Measurements from ENCODE around the gene SERPINA5. TPM values are rescaled to one million over a fixed set of nuclear protein-coding genes. Genes with fewer than 3 reads are reported as not detected.
"Not testable (repeated sequence)": the region's sequence is repeated elsewhere in the genome, so short reads cannot be mapped to it uniquely, and the experiment has no call there.

Gene SERPINA5
- total RNA-seq, 1 donor from 2014 or later = 15.5 TPM

- peak; percentile 97 for DNase-seq (ENCODE audit: low read depth)
Observed at GRCh38 chr14:94575730-94576585, 5.3 kb upstream of the SERPINA5 start.

- DNase-seq (ENCODE audit: low read depth) = not testable (repeated sequence)
Observed at GRCh38 chr14:94577472-94577871, 3.8 kb upstream of the SERPINA5 start.

- DNase-seq (ENCODE audit: low read depth) = no peak
Observed at GRCh38 chr14:94578712-94579111, 2.5 kb upstream of the SERPINA5 start.

- DNase-seq (ENCODE audit: low read depth) = no peak
Observed at GRCh38 chr14:94582199-94582750, 1.0 kb downstream of the SERPINA5 start.

- DNase-seq (ENCODE audit: low read depth) = no peak
Observed at GRCh38 chr14:94582851-94583250, 1.6 kb downstream of the SERPINA5 start.

- no peak for DNase-seq (ENCODE audit: low read depth)
Observed at GRCh38 chr14:94583557-94583956, 2.3 kb downstream of the SERPINA5 start.

- no peak for DNase-seq (ENCODE audit: low read depth)
Observed at GRCh38 chr14:94584591-94585280, 3.5 kb downstream of the SERPINA5 start.

- no peak for DNase-seq (ENCODE audit: low read depth)
Observed at GRCh38 chr14:94586635-94587034, 5.4 kb downstream of the SERPINA5 start.

- no peak for DNase-seq (ENCODE audit: low read depth)
Observed at GRCh38 chr14:94588311-94588710, 7.1 kb downstream of the SERPINA5 start.

- no peak for DNase-seq (ENCODE audit: low read depth)
Observed at GRCh38 chr14:94591073-94591472, 9.8 kb downstream of the SERPINA5 start.

GRCh38 chr14:94591871-94592270, 10.6 kb downstream of the SERPINA5 start:
- DNase-seq (ENCODE audit: low read depth) = no peak

GRCh38 chr14:94592457-94592856, 11.2 kb downstream of the SERPINA5 start:
- no peak for DNase-seq (ENCODE audit: low read depth)

- DNase-seq (ENCODE audit: low read depth) = no peak
Observed at GRCh38 chr14:94593376-94593748, 12.1 kb downstream of the SERPINA5 start.

- no peak for DNase-seq (ENCODE audit: low read depth)
Observed at GRCh38 chr14:94593749-94594431, 12.7 kb downstream of the SERPINA5 start.

GRCh38 chr14:94594441-94594840, 13.2 kb downstream of the SERPINA5 start:
- DNase-seq (ENCODE audit: low read depth) = no peak

GRCh38 chr14:94595912-94596311, 14.7 kb downstream of the SERPINA5 start:
- DNase-seq (ENCODE audit: low read depth) = no peak

GRCh38 chr14:94596361-94596760, 15.1 kb downstream of the SERPINA5 start:
- no peak for DNase-seq (ENCODE audit: low read depth)

GRCh38 chr14:94597788-94598187, 16.6 kb downstream of the SERPINA5 start:
- no peak for DNase-seq (ENCODE audit: low read depth)

- DNase-seq (ENCODE audit: low read depth) = no peak
Observed at GRCh38 chr14:94598506-94598815, 17.2 kb downstream of the SERPINA5 start.

- DNase-seq (ENCODE audit: low read depth) = peak; percentile 100
Observed at GRCh38 chr14:94598816-94599655, 17.8 kb downstream of the SERPINA5 start.

- DNase-seq (ENCODE audit: low read depth) = no peak
Observed at GRCh38 chr14:94599656-94600004, 18.4 kb downstream of the SERPINA5 start.

GRCh38 chr14:94600148-94600545, 18.9 kb downstream of the SERPINA5 start:
- DNase-seq (ENCODE audit: low read depth) = no peak

Measured in renal cortical epithelial cell (primary cell).